IPS DF 4.7 (cell line): Measurements from ENCODE around the gene USP17L27.
"Not testable (repeated sequence)": the region's sequence is repeated elsewhere in the genome, so short reads cannot be mapped to it uniquely, and the experiment has no call there.

Source experiments
- DNase-seq: peaks from one replicate; pipeline ENCODE4 v3.0.0-alpha.2; 2013; ENCODE audit warnings: low spot score; ENCODE audit errors: extremely low read depth

The USP17L27 gene, protein sequence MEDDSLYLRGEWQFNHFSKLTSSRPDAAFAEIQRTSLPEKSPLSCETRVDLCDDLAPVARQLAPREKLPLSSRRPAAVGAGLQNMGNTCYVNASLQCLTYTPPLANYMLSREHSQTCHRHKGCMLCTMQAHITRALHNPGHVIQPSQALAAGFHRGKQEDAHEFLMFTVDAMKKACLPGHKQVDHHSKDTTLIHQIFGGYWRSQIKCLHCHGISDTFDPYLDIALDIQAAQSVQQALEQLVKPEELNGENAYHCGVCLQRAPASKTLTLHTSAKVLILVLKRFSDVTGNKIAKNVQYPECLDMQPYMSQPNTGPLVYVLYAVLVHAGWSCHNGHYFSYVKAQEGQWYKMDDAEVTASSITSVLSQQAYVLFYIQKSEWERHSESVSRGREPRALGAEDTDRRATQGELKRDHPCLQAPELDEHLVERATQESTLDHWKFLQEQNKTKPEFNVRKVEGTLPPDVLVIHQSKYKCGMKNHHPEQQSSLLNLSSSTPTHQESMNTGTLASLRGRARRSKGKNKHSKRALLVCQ

DNA sequence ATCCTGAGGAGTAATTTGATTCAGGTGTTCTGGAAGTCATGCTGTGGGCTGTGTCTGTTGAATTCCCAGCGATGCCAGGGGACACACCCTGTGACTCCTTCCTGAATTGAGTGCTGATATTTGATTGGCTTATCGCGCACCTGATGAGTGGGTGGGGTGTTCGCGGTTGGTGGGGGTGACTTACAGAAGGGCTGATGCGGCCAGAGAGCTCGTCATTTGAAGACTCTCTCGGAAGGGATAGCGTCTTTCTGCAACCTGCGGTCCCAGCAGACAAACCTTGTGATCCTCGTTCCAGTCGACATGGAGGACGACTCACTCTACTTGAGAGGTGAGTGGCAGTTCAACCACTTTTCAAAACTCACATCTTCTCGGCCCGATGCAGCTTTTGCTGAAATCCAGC, at the start of gene USP17L27:
Gene USP17L27 (plus strand): TSS at position 301 of the 400 bp plus-strand sequence. CDS start 0 bp downstream, at position 301.
- DNase-seq = not testable (repeated sequence)

DNA sequence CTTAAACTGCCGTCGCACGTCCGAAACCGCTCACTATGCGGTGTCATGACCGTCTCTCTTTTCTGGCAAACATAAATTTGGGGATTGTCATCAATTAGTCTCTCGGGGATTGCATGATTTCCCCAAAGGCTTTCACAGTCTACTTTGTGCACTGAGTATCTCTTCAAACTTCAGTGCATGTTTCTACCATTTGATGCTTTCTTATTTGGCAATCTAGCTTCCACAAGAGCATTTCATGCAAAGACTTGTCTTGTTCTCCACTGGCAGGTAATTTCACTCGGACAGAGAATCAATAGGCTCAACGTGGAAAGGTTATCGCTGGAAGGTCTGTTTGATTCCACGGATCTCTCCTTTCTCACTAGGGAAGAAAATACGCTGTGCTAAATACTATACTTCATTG, 19.8 kb upstream of the USP17L27 start:
- not testable (repeated sequence) for DNase-seq

DNA sequence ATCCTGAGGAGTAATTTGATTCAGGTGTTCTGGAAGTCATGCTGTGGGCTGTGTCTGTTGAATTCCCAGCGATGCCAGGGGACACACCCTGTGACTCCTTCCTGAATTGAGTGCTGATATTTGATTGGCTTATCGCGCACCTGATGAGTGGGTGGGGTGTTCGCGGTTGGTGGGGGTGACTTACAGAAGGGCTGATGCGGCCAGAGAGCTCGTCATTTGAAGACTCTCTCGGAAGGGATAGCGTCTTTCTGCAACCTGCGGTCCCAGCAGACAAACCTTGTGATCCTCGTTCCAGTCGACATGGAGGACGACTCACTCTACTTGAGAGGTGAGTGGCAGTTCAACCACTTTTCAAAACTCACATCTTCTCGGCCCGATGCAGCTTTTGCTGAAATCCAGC, 19.1 kb upstream of the USP17L27 start, which contains the start of gene USP17L24:
Gene USP17L24 (plus strand): TSS at position 301 of the 400 bp plus-strand sequence. CDS start 0 bp downstream, at position 301.
- DNase-seq = not testable (repeated sequence)

DNA sequence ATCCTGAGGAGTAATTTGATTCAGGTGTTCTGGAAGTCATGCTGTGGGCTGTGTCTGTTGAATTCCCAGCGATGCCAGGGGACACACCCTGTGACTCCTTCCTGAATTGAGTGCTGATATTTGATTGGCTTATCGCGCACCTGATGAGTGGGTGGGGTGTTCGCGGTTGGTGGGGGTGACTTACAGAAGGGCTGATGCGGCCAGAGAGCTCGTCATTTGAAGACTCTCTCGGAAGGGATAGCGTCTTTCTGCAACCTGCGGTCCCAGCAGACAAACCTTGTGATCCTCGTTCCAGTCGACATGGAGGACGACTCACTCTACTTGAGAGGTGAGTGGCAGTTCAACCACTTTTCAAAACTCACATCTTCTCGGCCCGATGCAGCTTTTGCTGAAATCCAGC, 14.3 kb upstream of the USP17L27 start, which contains the start of gene USP17L25:
Gene USP17L25 (plus strand): TSS at position 301 of the 400 bp plus-strand sequence. CDS start 0 bp downstream, at position 301.
- not testable (repeated sequence) for DNase-seq

DNA sequence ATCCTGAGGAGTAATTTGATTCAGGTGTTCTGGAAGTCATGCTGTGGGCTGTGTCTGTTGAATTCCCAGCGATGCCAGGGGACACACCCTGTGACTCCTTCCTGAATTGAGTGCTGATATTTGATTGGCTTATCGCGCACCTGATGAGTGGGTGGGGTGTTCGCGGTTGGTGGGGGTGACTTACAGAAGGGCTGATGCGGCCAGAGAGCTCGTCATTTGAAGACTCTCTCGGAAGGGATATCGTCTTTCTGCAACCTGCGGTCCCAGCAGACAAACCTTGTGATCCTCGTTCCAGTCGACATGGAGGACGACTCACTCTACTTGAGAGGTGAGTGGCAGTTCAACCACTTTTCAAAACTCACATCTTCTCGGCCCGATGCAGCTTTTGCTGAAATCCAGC, 9.6 kb upstream of the USP17L27 start, which contains the start of gene USP17L26:
Gene USP17L26 (plus strand): TSS at position 301 of the 400 bp plus-strand sequence. CDS start 0 bp downstream, at position 301.
- not testable (repeated sequence) for DNase-seq

DNA sequence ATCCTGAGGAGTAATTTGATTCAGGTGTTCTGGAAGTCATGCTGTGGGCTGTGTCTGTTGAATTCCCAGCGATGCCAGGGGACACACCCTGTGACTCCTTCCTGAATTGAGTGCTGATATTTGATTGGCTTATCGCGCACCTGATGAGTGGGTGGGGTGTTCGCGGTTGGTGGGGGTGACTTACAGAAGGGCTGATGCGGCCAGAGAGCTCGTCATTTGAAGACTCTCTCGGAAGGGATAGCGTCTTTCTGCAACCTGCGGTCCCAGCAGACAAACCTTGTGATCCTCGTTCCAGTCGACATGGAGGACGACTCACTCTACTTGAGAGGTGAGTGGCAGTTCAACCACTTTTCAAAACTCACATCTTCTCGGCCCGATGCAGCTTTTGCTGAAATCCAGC, 4.8 kb upstream of the USP17L27 start, which contains the start of gene USP17L5:
Gene USP17L5 (plus strand): TSS at position 301 of the 400 bp plus-strand sequence. CDS start 0 bp downstream, at position 301.
- DNase-seq = not testable (repeated sequence)

DNA sequence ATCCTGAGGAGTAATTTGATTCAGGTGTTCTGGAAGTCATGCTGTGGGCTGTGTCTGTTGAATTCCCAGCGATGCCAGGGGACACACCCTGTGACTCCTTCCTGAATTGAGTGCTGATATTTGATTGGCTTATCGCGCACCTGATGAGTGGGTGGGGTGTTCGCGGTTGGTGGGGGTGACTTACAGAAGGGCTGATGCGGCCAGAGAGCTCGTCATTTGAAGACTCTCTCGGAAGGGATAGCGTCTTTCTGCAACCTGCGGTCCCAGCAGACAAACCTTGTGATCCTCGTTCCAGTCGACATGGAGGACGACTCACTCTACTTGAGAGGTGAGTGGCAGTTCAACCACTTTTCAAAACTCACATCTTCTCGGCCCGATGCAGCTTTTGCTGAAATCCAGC, 4.6 kb downstream of the USP17L27 start, which contains the start of gene USP17L28:
Gene USP17L28 (plus strand): TSS at position 301 of the 400 bp plus-strand sequence. CDS start 0 bp downstream, at position 301.
- not testable (repeated sequence) for DNase-seq

DNA sequence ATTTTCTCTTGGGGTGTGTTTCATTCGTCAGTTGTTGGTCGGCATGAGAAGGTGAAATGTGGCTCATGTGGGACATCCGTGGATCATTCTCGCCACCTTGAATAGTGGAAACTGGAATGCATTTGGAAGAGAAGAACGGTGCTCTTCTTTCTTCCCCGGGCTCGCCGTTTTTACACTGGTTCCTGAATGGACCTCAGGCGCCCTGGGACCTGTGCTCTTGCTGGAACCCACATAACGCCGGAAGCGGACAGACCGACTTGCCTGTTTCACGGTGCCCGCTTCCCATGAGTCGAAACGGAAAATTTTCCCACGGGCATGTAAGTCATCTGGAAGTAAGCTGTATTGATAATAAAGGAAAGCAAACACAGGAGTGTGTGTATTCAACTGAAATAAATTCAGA, 6.9 kb downstream of the USP17L27 start:
- not testable (repeated sequence) for DNase-seq

DNA sequence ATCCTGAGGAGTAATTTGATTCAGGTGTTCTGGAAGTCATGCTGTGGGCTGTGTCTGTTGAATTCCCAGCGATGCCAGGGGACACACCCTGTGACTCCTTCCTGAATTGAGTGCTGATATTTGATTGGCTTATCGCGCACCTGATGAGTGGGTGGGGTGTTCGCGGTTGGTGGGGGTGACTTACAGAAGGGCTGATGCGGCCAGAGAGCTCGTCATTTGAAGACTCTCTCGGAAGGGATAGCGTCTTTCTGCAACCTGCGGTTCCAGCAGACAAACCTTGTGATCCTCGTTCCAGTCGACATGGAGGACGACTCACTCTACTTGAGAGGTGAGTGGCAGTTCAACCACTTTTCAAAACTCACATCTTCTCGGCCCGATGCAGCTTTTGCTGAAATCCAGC, 9.4 kb downstream of the USP17L27 start, which contains the start of gene USP17L29:
Gene USP17L29 (plus strand): TSS at position 301 of the 400 bp plus-strand sequence. CDS start 0 bp downstream, at position 301.
- not testable (repeated sequence) for DNase-seq

DNA sequence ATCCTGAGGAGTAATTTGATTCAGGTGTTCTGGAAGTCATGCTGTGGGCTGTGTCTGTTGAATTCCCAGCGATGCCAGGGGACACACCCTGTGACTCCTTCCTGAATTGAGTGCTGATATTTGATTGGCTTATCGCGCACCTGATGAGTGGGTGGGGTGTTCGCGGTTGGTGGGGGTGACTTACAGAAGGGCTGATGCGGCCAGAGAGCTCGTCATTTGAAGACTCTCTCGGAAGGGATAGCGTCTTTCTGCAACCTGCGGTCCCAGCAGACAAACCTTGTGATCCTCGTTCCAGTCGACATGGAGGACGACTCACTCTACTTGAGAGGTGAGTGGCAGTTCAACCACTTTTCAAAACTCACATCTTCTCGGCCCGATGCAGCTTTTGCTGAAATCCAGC, 18.9 kb downstream of the USP17L27 start, which contains the start of gene USP17L30:
Gene USP17L30 (plus strand): TSS at position 301 of the 400 bp plus-strand sequence. CDS start 0 bp downstream, at position 301.
- not testable (repeated sequence) for DNase-seq

DNA sequence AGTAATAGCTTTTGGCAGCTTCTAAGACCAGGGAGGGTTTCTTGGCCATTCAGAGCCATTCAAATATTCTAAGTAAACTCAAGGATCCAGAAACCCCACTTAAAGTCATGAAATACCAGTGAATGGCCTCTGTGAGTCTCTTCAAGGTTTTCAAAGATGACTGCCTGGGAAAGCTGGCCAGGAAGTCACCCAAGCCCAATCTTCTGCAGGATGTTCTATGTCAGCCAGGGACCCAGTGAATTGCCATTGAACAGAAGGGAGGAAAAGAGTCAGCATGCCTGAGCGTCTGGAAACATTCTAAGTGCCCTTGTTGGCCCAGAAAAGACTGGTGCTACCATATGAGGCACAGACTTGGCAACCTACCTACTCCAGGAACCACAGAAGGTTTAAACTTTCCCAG, 35.9 kb downstream of the USP17L27 start:
- DNase-seq = not testable (repeated sequence)

DNA sequence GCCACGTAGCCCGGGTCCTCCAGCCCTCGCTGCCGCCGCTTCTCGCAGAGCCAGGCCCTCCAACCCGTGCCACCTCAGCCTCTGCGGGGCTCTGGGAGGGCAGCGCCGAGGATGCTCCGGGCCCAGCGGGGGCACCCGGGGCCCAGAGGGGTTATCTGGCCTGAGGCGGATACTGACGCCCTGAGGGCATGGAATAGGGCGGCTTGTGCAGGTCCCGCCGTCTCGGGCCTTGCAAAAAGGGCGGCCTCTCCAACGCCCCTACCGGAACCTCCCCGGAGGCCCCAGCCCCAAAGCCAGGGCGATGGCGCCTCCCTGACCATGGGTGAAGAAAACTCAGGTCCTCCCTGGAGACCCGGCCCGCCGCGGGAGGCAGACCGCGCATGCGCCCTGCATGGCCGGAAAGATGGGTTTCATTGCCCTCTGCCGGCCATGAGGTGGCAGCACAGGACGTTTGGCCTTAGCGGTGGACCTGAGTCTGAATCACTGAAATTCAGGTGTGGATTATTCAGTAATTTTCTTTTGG, 37.1 kb downstream of the USP17L27 start:
- not testable (repeated sequence) for DNase-seq

DNA sequence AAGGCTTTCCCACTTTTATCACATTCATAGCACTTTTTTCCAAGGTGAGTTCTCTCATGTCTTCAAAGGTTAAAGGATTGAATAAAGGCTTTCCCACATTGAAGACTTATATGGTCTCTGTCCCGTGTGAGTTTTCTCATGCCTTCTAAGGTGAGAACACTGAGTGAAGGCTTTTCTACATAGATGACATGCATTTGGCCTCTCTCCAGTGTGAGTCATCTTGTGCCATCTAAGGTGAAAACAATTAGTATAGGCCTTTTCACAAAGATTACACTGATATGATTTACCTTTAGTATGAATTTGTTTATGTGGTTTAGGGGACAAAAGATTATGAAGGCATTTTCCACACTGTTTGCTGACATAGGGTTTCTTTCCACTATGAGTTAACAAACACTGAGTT, 40.2 kb downstream of the USP17L27 start:
- no peak for DNase-seq

DNA sequence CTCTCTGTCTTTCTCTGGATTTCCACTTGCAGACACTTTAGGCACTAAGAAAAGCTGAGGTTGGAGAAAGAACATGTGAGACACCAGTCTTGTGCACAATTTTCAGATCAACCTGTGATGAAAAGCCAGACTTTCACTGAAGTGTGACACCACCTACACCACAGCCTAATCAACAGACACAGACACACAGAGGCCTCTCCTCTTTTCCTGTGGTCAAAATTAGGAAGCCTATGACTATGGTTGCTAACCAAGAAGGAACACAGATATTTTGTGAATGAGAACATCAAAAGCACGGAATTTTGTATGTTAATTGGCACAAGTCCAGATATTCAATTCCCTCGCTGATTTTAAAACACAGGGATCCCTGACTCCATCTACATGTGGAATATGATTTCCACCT, 45.1 kb downstream of the USP17L27 start:
- DNase-seq = not testable (repeated sequence)
